Mucosa of descending colon (tissue), 3 donors: ENCODE data around the gene SAT2. TPM values are rescaled to one million over a fixed set of nuclear protein-coding genes. Genes with fewer than 3 reads are reported as not detected.

Experiments used
- ATAC-seq: fragments of 200-7000 bp; cut with Tn5 transposase; one replicate; pipeline ENCODE4 v1.9.1; 2020; ENCODE audit warnings: mild to moderate bottlenecking, moderate library complexity
- DNase-seq, 3 donors: peaks; one replicate each; pipeline ENCODE4 v3.0.0-alpha.2; 2020
- H3K36me3 ChIP-seq: fragments of 200-600 bp; one replicate; pipeline ENCODE4 v1.8.0; 2021; ENCODE audit warnings: low read depth, mild to moderate bottlenecking
- H3K4me1 ChIP-seq: fragments of 200-600 bp; one replicate; pipeline ENCODE4 v1.8.0; 2021; ENCODE audit warnings: low read depth, mild to moderate bottlenecking
- H3K4me3 ChIP-seq: fragments of 200-600 bp; one replicate; pipeline ENCODE4 v1.8.0; 2021; ENCODE audit warnings: mild to moderate bottlenecking
- H3K9me3 ChIP-seq: fragments of 200-600 bp; one replicate; pipeline ENCODE4 v1.8.0; 2021; ENCODE audit warnings: mild to moderate bottlenecking
- CTCF ChIP-seq: fragments of 200-600 bp; IDR thresholded peaks from one replicate; pipeline ENCODE4 v1.8.0; 2022; ENCODE audit warnings: antibody characterized with exemption, mild to moderate bottlenecking
- intact Hi-C, 2 donors: fragments of 100-400 bp; cut with DNase I in 1 of 2; cut with micrococcal nuclease in 1 of 2; formaldehyde crosslinking; loops; one replicate each; pipeline versions ENCODE4 v1.11.0 to v1.11.1; 2022; cut with DNase I, micrococcal nuclease
- total RNA-seq, 3 donors: library from RNA; stranded (reverse); fragmentation: NEBNext Ultra II Directional in 2 of 3; extraction: Animal tissue kit (Norgen Biotek cat#: 25700) in 2 of 3; gene quantifications; one replicate each; pipeline versions ENCODE4 v1.2.1 to v1.2.4, GENCODE V29; 2021 to 2023
- donor health status: DM: no; HTN: no; CAD: no; lungs with moderate emphysema.
- donor health status: DM: no; HTN: no; CAD: no.
- donor health status: DM: no; HTN: yes; CAD: no.

Gene SAT2
- total RNA-seq, 3 donors from 2014 or later: 49.1 to 104 (median 76.9) TPM

GRCh38 chr17:7651665-7652387 lies 24.2 kb upstream of the SAT2 start:
- ATAC-seq (no peak), DNase-seq (no peak)
- TF ChIP-seq CTCF: no peak
- H3K36me3 ChIP-seq: no peaks in the 10 kb centered on the region
- H3K4me3 ChIP-seq: no peak overlapping the region
- H3K4me1 ChIP-seq: peaks cover 11% of the 10 kb centered on the region
- no peaks in the 10 kb centered on the region for H3K9me3 ChIP-seq
- intact Hi-C loops: no loop called here

- TF ChIP-seq CTCF: no peak
- Histone ChIP-seq H3K4me3 (no peak overlapping the region), H3K9me3 (no peaks in the 10 kb centered on the region), H3K4me1 (peaks cover 11% of the 10 kb centered on the region), H3K36me3 (no peaks in the 10 kb centered on the region)
- ATAC-seq (no peak), DNase-seq (no peak)
- intact Hi-C loops: no loop called here
Measured at GRCh38 chr17:7651097-7651664, 23.6 kb upstream of the SAT2 start.

- intact Hi-C loops: no loop called here
- H3K4me3 ChIP-seq: no peak within 1 kb of the TSS
Measured at GRCh38 chr17:7650509-7651096, 23.0 kb upstream of the SAT2 start, which contains the start of gene ATP1B2. ATP1B2 (plus strand) TSS chr17:7650926; CDS start chr17:7651519, 593 bp downstream.

GRCh38 chr17:7647018-7647417 lies 19.4 kb upstream of the SAT2 start:
- DNase-seq (no peak), ATAC-seq (no peak)
- TF ChIP-seq CTCF: no peak
- Histone ChIP-seq H3K9me3 (no peaks in the 10 kb centered on the region), H3K4me1 (peaks cover 11% of the 10 kb centered on the region), H3K36me3 (no peaks in the 10 kb centered on the region), H3K4me3 (no peak overlapping the region)
- intact Hi-C loops: no loop called here

More at GRCh38 chr17:7650509-7651096, 23.0 kb upstream of the SAT2 start, which contains the start of gene ATP1B2:
- Histone ChIP-seq H3K9me3 (no peaks in the 10 kb centered on the region), H3K36me3 (no peaks in the 10 kb centered on the region), H3K4me1 (peaks cover 11% of the 10 kb centered on the region)
- no peak for TF ChIP-seq CTCF
- DNase-seq (peak; percentile 72 to 79 (median 75)), ATAC-seq (peak; percentile 86)

GRCh38 chr17:7646457-7646856 lies 18.8 kb upstream of the SAT2 start:
- TF ChIP-seq CTCF: no peak
- intact Hi-C loops: no loop called here
- Histone ChIP-seq H3K4me3 (no peak overlapping the region), H3K4me1 (peaks cover 9% of the 10 kb centered on the region), H3K9me3 (no peaks in the 10 kb centered on the region), H3K36me3 (no peaks in the 10 kb centered on the region)
- DNase-seq: no peak
- ATAC-seq: no peak
